Activated naive CD8-positive, alpha-beta T cell treated with anti-CD3 and anti-CD28 coated beads, Interleukin-2, amount 10 ng/mL, durations not matched to agents 7 days and 5 days (primary cell): ENCODE results near the gene WFDC5. TPM values are rescaled to one million over a fixed set of nuclear protein-coding genes. Genes with fewer than 3 reads are reported as not detected.
"Not testable (repeated sequence)": the region's sequence is repeated elsewhere in the genome, so short reads cannot be mapped to it uniquely, and the experiment has no call there.

ENCODE experiments used
- ATAC-seq: fragments of 150-1000 bp; cut with Tn5 transposase; one replicate; pipeline ENCODE4 v1.10.0; 2021; ENCODE audit warnings: low read depth, moderate library complexity
- POLR2A ChIA-PET: fragments of 350-600 bp; sonication (Branson Sonifier 250); formaldehyde crosslinking; loops from one replicate; lab custom pipeline; 2021; ENCODE audit warnings: antibody characterized with exemption; lab: Charles Lee
- DNase-seq: peaks from one replicate; pipeline ENCODE4 v3.0.0; 2021
- H3K27ac Mint-ChIP-seq: one replicate; pipeline ENCODE4 v1.8.0; 2022; ENCODE audit warnings: mild to moderate bottlenecking, mixed read lengths
- H3K27me3 Mint-ChIP-seq: one replicate; pipeline ENCODE4 v1.8.0; 2022; ENCODE audit warnings: mild to moderate bottlenecking, moderate library complexity, mixed read lengths
- H3K36me3 Mint-ChIP-seq: one replicate; pipeline ENCODE4 v1.8.0; 2021; ENCODE audit warnings: mild to moderate bottlenecking, mixed read lengths
- H3K4me1 Mint-ChIP-seq: one replicate; pipeline ENCODE4 v1.8.0; 2021; ENCODE audit warnings: mixed read lengths
- H3K4me3 Mint-ChIP-seq: one replicate; pipeline ENCODE4 v1.8.0; 2022; ENCODE audit warnings: mild to moderate bottlenecking, moderate library complexity, mixed read lengths
- H3K9me3 Mint-ChIP-seq: one replicate; pipeline ENCODE4 v1.8.0; 2021; ENCODE audit warnings: mixed read lengths
- total RNA-seq, 2 experiments: library from RNA; stranded (reverse); gene quantifications; one replicate each; pipeline ENCODE4 v1.2.3, GENCODE V29; 2021

Gene WFDC5
- total RNA-seq, 2 experiments from 2014 or later: not detected

DNA sequence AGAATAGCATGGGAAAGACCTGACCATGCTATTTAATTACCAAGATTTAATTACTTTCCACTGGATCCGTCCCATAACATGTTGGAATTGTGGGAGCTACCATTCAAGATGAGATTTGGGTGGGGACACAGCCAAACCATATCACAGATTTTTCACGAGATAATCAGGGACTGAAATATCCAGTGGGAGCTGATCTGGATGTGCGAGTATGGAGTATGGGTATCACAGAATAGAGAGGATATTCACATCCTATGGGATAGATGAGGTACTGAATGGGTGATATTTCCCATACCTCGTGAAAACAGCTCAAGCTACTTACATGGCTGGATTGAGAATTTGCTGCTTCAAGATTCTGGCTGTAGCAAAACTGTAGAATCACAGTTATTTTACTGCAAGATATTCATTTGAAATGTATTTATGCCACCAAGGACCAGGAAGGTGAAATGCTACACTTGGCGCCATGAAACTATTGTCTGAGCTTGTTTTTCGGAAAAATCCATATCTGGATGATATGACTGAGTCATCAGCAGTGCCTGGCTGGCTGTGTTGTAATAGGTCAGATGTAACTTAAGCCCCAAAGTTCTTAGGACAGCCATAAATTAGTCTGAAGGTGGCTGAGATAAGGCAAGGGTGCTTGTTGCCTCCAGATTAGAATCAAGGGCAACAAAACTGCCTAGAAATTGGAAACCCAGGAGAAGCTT lies 43.9 kb downstream of the WFDC5 start:
- Mint-ChIP-seq H3K36me3 (peaks cover 44% of the 10 kb centered on the region), H3K9me3 (no peaks in the 10 kb centered on the region), H3K4me3 (no peak overlapping the region), H3K27ac (no peak overlapping the region), H3K4me1 (peaks cover 16% of the 10 kb centered on the region), H3K27me3 (no peaks in the 10 kb centered on the region)
- POLR2A ChIA-PET: no interaction called here
- no peak for ATAC-seq
- DNase-seq: no peak

DNA sequence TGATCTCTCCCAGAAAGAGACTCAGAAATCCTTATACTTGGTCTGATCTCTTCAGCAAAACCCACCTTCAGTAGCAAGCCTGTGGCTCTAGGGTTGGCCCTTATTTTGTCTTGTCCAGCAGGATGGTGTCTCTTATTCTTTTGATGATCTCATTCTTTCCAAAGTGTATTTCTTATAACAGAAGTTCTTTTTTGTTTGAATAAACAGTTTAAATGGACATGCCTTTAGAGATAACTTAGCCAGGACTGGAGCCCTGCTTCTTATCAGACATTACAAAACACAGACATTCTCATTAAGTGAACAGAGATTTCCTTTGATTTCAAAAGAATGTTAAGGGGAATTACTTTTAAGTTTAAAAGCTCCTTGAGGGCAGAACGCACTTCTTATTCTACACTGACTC lies 45.7 kb downstream of the WFDC5 start:
- H3K27ac Mint-ChIP-seq: no peak overlapping the region
- H3K4me3 Mint-ChIP-seq: no peak overlapping the region
- H3K36me3 Mint-ChIP-seq: peaks cover 41% of the 10 kb centered on the region
- POLR2A ChIA-PET: no interaction called here
- H3K9me3 Mint-ChIP-seq: no peaks in the 10 kb centered on the region
- no peak for ATAC-seq
- no peaks in the 10 kb centered on the region for H3K27me3 Mint-ChIP-seq
- H3K4me1 Mint-ChIP-seq: peaks cover 23% of the 10 kb centered on the region
- DNase-seq: no peak

DNA sequence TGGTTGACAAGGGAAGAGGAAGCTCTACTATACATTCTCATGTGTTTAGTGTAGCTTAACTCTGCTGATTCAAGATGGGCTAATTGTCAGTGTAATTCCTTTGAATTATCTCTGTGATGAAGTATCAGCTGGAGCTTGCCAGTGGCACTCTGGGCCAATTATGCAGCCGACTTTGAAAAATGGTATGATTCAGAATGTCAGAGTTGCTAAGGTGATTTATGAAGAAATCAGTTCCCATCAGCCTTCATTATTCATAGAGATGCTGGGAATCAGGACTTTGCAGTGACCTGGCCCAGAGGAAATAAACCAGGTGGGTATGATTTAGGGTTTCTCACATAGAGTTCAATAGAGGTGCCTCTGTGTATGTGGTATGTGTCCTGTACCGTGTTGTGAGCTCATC lies 47.4 kb downstream of the WFDC5 start:
- POLR2A ChIA-PET: no interaction called here
- ATAC-seq (no peak), DNase-seq (no peak)
- peaks cover 46% of the 10 kb centered on the region for H3K36me3 Mint-ChIP-seq
- H3K4me3 Mint-ChIP-seq: no peak overlapping the region
- no peak overlapping the region for H3K27ac Mint-ChIP-seq
- peaks cover 27% of the 10 kb centered on the region for H3K4me1 Mint-ChIP-seq
- H3K9me3 Mint-ChIP-seq: no peaks in the 10 kb centered on the region
- no peaks in the 10 kb centered on the region for H3K27me3 Mint-ChIP-seq

DNA sequence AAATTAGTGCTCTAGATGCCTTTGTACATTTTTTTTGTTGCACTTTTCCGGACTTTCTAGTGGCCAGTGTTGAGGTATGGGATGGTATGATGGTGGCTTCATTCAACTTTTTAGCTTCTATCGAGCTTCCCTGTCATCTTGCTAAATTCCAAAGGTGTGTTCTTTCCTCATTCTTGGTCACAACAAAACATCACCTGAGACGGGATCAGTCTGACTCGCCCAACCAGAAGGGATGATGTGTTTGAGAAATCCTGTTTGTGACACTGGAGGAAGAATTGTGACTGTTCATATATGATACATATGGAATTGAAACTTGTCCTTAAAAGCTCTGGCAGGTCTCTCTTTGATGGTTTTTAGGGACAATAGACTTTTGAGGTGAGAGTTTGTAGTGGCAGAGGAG lies 47.9 kb downstream of the WFDC5 start:
- DNase-seq: no peak
- no peaks in the 10 kb centered on the region for H3K9me3 Mint-ChIP-seq
- no peaks in the 10 kb centered on the region for H3K27me3 Mint-ChIP-seq
- no peak overlapping the region for H3K27ac Mint-ChIP-seq
- no peak overlapping the region for H3K4me3 Mint-ChIP-seq
- H3K4me1 Mint-ChIP-seq: peaks cover 27% of the 10 kb centered on the region
- H3K36me3 Mint-ChIP-seq: peaks cover 49% of the 10 kb centered on the region
- POLR2A ChIA-PET: no interaction called here
- no peak for ATAC-seq

DNA sequence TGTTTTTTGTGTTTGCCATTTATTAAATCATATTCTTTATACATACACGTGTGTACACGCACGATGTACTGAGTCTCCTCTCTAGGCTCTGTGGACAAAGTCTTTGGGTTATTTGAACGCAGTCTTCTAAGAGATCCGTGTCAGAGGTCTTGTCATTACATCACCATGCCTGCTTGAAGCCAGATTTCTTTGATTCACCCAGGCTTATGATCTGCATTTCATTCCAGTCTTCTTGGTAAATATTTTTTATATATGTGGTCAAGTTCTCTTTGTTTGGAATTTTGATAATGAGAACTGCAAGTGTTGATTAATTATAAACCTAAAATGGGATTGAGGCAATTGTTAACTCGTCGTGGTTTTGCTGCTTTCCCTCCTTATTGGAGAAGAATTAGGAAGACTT lies 48.6 kb downstream of the WFDC5 start:
- DNase-seq: no peak
- ATAC-seq: no peak
- Mint-ChIP-seq H3K4me1 (peaks cover 27% of the 10 kb centered on the region), H3K27ac (no peak overlapping the region), H3K36me3 (peaks cover 52% of the 10 kb centered on the region), H3K9me3 (no peaks in the 10 kb centered on the region), H3K4me3 (no peak overlapping the region), H3K27me3 (no peaks in the 10 kb centered on the region)
- POLR2A ChIA-PET: no interaction called here

DNA sequence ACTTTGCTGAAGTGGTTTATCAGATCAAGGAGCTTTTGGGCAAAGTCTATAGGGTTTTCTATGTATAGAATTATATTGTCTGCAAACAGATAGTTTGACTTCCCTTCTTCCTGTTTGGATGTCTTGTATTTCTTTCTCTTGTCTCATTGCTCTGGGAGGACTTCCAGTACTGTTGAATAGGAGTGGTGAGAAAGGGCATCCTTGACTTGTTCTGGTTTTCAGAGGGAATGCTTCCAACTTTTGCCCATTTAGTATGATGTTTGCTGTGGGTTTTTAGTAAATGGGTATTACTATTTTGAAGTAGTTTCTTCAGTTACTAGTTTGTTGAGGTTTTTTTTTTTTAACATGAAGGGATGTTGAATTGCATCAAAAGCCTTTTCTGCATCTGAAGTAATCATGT lies 50.2 kb downstream of the WFDC5 start:
- no peak overlapping the region for H3K27ac Mint-ChIP-seq
- H3K4me3 Mint-ChIP-seq: no peak overlapping the region
- ATAC-seq: no peak

DNA sequence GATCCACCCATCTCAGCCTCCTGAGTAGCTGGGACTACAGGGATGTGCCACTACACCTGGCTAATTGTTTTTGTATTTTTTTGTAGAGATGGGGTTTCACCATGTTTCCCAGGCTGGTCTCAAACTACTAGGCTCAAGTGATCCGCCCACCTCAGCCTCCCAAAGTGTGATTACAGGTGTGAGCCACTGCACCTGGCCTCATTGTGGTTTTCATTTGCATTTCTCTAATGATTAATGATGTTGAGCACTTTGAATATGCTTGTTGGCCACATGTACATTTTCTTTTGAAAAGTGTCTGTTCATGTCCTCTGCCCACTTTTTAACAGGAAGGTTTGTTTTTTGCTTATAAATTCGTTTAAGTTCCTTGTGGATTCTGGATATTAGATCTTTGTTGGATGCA lies 51.9 kb downstream of the WFDC5 start:
- not testable (repeated sequence) for H3K4me3 Mint-ChIP-seq, H3K27ac Mint-ChIP-seq

More for the DNA sequence above, 50.2 kb downstream of the WFDC5 start:
- peaks cover 21% of the 10 kb centered on the region for H3K4me1 Mint-ChIP-seq
- peaks cover 42% of the 10 kb centered on the region for H3K36me3 Mint-ChIP-seq
- H3K9me3 Mint-ChIP-seq: no peaks in the 10 kb centered on the region
- no peak for DNase-seq
- POLR2A ChIA-PET: no interaction called here
- no peaks in the 10 kb centered on the region for H3K27me3 Mint-ChIP-seq

DNA sequence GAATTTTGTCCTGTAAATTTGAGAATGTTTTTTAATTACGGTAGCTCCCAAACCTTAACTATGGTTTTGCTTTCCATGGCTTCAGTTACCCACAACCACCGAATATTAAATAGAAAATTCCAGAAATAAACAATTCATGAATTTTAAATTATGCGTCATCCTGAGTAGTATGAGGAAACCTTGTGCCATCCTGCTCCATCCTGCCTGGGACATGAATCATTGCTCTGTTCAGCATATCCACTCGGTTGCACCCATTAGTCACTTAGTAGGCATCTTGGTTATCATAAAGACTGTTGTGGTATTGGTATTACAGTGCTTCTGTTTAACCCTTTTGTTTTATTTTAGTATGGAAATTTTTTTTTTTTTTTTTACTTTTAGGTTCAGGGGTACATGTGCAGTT lies 53.7 kb downstream of the WFDC5 start:
- ATAC-seq (no peak), DNase-seq (no peak)
- no peaks in the 10 kb centered on the region for H3K9me3 Mint-ChIP-seq
- no peaks in the 10 kb centered on the region for H3K27me3 Mint-ChIP-seq
- no peak overlapping the region for H3K4me3 Mint-ChIP-seq
- peaks cover 22% of the 10 kb centered on the region for H3K4me1 Mint-ChIP-seq
- H3K27ac Mint-ChIP-seq: no peak overlapping the region
- POLR2A ChIA-PET: no interaction called here
- H3K36me3 Mint-ChIP-seq: peaks cover 29% of the 10 kb centered on the region

More for the DNA sequence above, 51.9 kb downstream of the WFDC5 start:
- H3K4me1 Mint-ChIP-seq: peaks cover 23% of the 10 kb centered on the region
- H3K27me3 Mint-ChIP-seq, ATAC-seq, DNase-seq, POLR2A ChIA-PET, H3K9me3 Mint-ChIP-seq: not testable (repeated sequence)
- H3K36me3 Mint-ChIP-seq: peaks cover 38% of the 10 kb centered on the region

DNA sequence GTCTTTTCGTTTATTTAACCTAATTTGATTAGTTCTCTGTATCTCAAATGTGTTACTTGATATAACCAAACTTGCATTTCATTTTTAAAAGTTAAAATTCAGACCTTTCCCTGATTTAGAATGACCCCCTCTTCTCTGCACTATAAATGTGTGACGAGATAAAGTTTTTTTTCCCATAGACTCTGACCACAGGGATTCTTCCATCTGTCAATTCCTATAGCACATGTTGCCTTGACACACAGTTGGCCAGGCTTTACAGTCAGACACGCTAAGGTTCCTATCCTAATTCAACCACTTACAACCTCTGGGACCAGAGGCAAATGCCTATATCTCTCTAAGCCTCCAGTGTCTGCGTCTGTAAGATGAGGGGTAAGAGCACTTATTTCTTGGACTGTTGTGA lies 54.7 kb downstream of the WFDC5 start:
- no peaks in the 10 kb centered on the region for H3K27me3 Mint-ChIP-seq
- DNase-seq: no peak
- peaks cover 29% of the 10 kb centered on the region for H3K36me3 Mint-ChIP-seq
- peaks cover 25% of the 10 kb centered on the region for H3K4me1 Mint-ChIP-seq
- no peak overlapping the region for H3K27ac Mint-ChIP-seq
- no peaks in the 10 kb centered on the region for H3K9me3 Mint-ChIP-seq
- H3K4me3 Mint-ChIP-seq: no peak overlapping the region
- no peak for ATAC-seq
- POLR2A ChIA-PET: no interaction called here

Other genes with a start within 250 kb of the WFDC5 start
- gene YWHAB, start 229.5 kb downstream of the WFDC5 start, total RNA-seq: 100 to 1,000 TPM; 206 to 209 TPM
- gene PABPC1L, start 205.1 kb downstream of the WFDC5 start, total RNA-seq: 10 to 100 TPM; 87.0 to 90.2 TPM
- 10 to 100 TPM; 14.4 to 15.4 TPM for gene TOMM34, start 154.8 kb downstream of the WFDC5 start, total RNA-seq
- 100 to 1,000 TPM; 205 to 229 TPM for gene STK4, start 148.7 kb downstream of the WFDC5 start, total RNA-seq
- gene KCNS1, start 14.0 kb downstream of the WFDC5 start, total RNA-seq: under 1 TPM; 0.08 to 0.11 TPM
- not detected for gene WFDC12, start 9.3 kb upstream of the WFDC5 start, total RNA-seq
- not detected for gene PI3, start 59.7 kb upstream of the WFDC5 start, total RNA-seq
- not detected for gene SEMG1, start 91.9 kb upstream of the WFDC5 start, total RNA-seq
- gene SEMG2, start 106.2 kb upstream of the WFDC5 start, total RNA-seq: not detected
- gene SLPI, start 139.4 kb upstream of the WFDC5 start, total RNA-seq: not detected
- not detected for gene RBPJL, start 191.7 kb upstream of the WFDC5 start, total RNA-seq
- under 1 TPM; 0.14 to 0.30 TPM for gene MATN4, start 193.1 kb upstream of the WFDC5 start, total RNA-seq
- 1 to 10 TPM; 7.0 to 7.1 TPM for gene SDC4, start 233.2 kb upstream of the WFDC5 start, total RNA-seq
- gene SYS1, start 248.0 kb upstream of the WFDC5 start, total RNA-seq: 10 to 100 TPM; 34.9 to 38.6 TPM